D341Med (cell line): ENCODE data around the gene CACNG3.
"Not testable (repeated sequence)": the region's sequence is repeated elsewhere in the genome, so short reads cannot be mapped to it uniquely, and the experiment has no call there.

Source experiments
- DNase-seq: peaks from one replicate; pipeline ENCODE4 v3.0.0; 2012; ENCODE audit warnings: low spot score

Gene CACNG3

GRCh38 chr16:24332582-24333090 lies 76.5 kb downstream of the CACNG3 start:
- DNase-seq, result no peak

GRCh38 chr16:24336491-24336890 lies 80.4 kb downstream of the CACNG3 start:
- DNase-seq, result no peak

GRCh38 chr16:24337013-24337412 lies 80.9 kb downstream of the CACNG3 start:
- DNase-seq, result no peak

GRCh38 chr16:24343829-24344228 lies 87.7 kb downstream of the CACNG3 start:
- not testable (repeated sequence) for DNase-seq

GRCh38 chr16:24344784-24345183 lies 88.6 kb downstream of the CACNG3 start:
- DNase-seq, result no peak

- DNase-seq, result no peak
Measured at GRCh38 chr16:24345704-24346103, 89.6 kb downstream of the CACNG3 start.

- no peak for DNase-seq
Measured at GRCh38 chr16:24346734-24347133, 90.6 kb downstream of the CACNG3 start.

GRCh38 chr16:24347556-24347955 lies 91.4 kb downstream of the CACNG3 start:
- no peak for DNase-seq

GRCh38 chr16:24348545-24349290 lies 92.6 kb downstream of the CACNG3 start:
- DNase-seq, result no peak

GRCh38 chr16:24349320-24349719 lies 93.2 kb downstream of the CACNG3 start:
- no peak for DNase-seq

GRCh38 chr16:24352746-24353145 lies 96.6 kb downstream of the CACNG3 start:
- DNase-seq, result no peak

- no peak for DNase-seq
Measured at GRCh38 chr16:24353622-24354021, 97.5 kb downstream of the CACNG3 start.

- DNase-seq, result no peak
Measured at GRCh38 chr16:24357511-24357910, 101.4 kb downstream of the CACNG3 start.

- no peak for DNase-seq
Measured at GRCh38 chr16:24358117-24358516, 102.0 kb downstream of the CACNG3 start.

GRCh38 chr16:24359490-24359889 lies 103.4 kb downstream of the CACNG3 start:
- DNase-seq, result no peak

- DNase-seq, result no peak
Measured at GRCh38 chr16:24360936-24361335, 104.8 kb downstream of the CACNG3 start.

GRCh38 chr16:24364596-24364995 lies 108.5 kb downstream of the CACNG3 start:
- no peak for DNase-seq

- peak; percentile 56 for DNase-seq
Measured at GRCh38 chr16:24367186-24367710, 111.1 kb downstream of the CACNG3 start.

- no peak for DNase-seq
Measured at GRCh38 chr16:24372824-24373223, 116.7 kb downstream of the CACNG3 start.

- no peak for DNase-seq
Measured at GRCh38 chr16:24378999-24379398, 122.9 kb downstream of the CACNG3 start.

- no peak for DNase-seq
Measured at GRCh38 chr16:24381470-24382118, 125.5 kb downstream of the CACNG3 start.

GRCh38 chr16:24382762-24383407 lies 126.8 kb downstream of the CACNG3 start:
- DNase-seq, result no peak

- no peak for DNase-seq
Measured at GRCh38 chr16:24394341-24394740, 138.2 kb downstream of the CACNG3 start.
